Activated gamma-delta T cell treated with Interleukin-2 at 50 U/mL for 16 hours (primary cell): ENCODE measurements around the gene COX8C.

ENCODE experiments used
- DNase-seq: peaks from one replicate; pipeline ENCODE4 v3.0.0-alpha.2; 2020

Gene COX8C, protein sequence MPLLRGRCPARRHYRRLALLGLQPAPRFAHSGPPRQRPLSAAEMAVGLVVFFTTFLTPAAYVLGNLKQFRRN

DNA sequence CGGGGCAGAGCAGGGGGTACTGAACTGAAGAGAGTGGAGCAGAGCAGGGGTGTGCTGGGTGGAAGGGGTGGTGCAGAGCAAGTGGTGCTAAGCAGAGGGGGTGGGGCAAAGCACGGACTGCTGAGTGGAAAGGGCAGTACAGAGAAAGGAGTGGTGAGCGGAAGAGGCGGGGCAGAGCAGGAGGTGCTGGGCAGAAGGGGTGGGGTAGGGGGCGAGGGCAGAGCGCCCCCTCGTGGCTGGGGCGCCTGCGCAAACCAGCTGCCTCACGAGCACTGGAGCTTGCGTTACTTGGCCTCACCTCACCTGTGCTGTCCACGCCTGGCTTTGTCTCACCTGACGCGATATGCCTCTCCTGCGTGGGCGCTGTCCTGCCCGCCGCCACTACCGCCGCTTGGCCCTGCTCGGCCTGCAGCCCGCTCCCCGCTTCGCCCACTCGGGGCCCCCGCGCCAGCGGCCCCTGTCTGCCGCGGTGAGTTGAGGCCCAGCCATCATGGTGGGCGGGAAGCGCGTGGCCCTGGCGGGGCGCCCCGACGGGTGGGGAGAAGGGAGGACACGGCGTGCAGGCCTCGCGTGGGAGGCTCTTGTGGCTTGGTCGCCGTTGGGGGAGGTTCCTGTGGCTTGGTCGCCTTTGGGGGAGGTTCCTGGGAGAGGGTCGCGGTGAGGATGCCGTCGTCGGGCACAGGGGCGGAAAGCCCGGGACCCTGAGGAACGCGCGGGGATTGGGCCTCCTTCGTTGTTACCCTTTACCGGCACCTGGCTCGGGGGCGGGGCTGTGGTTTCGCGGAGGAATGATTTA lies at the start of gene COX8C:
Gene COX8C, plus strand, starts transcription at position 257 of the 796 bp plus-strand sequence. Its CDS starts 87 bp downstream, at position 344.
- no peak for DNase-seq

DNA sequence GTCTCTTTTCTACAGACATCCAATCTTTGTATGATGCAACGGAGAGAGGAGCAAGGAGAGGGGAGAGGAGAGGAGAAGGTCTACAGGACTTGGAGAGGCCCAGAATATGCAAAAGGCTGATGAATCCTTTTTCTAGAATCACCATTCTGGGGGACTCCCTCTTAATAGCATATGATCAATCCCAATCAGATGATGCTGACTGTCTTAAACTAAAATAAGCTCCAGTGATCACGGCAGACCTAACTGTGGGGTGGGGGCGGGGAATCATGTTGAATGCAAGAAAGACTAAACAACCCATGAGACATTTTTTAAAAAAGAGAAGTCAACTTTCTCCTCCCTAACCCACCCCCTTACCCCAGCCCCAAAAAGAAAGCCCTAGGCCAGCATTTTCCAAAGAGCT lies 47.6 kb upstream of the COX8C start:
- DNase-seq = no peak

DNA sequence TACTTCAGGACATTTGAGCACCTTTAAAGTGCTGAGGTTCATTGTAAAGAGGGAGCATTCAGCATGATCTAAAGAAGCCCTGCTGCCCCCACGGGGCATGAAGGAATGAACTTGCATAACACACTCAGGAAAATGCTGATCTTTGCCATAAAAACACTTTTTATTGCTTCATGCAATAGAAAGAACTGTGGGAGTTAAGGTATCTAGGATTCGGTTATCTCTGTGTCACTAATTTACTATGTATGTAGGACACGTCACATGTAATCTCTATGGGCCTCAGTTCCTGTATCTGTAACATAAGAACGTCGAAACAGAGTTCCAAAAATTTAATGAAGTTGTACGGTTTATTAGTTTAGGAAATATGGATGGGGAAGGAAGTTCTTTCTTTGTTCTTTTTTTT lies 47.1 kb upstream of the COX8C start:
- DNase-seq = no peak

DNA sequence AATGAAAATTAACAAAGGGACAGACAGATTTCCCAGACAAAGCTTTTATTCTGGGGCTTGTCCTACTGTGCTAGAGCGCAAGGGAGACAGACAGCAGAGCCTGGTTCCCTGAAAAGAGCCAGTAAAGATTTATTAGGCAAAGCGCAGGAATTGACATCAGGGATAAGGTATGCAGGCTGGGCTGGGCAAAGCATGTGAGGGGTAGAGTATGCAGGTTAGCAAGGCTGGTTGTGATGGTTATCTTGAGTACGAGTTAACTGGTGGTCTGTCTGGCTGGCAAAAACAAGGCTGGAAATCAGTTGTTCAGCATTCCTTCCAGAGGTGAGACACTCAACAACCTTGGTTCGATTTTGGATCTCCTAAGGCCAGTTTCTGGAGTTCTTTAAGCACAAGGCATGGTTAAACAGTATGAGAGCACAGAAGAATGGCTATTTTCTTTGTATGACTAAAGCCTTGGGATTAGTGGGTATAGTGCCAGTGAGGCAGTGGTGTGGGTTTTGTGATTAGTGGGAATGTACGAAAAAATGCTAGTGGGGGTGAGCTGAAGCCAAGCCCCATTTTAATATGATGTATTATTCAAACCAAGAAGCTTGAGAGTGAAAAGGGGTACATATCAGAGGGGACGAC lies 45.0 kb upstream of the COX8C start:
- no peak for DNase-seq

DNA sequence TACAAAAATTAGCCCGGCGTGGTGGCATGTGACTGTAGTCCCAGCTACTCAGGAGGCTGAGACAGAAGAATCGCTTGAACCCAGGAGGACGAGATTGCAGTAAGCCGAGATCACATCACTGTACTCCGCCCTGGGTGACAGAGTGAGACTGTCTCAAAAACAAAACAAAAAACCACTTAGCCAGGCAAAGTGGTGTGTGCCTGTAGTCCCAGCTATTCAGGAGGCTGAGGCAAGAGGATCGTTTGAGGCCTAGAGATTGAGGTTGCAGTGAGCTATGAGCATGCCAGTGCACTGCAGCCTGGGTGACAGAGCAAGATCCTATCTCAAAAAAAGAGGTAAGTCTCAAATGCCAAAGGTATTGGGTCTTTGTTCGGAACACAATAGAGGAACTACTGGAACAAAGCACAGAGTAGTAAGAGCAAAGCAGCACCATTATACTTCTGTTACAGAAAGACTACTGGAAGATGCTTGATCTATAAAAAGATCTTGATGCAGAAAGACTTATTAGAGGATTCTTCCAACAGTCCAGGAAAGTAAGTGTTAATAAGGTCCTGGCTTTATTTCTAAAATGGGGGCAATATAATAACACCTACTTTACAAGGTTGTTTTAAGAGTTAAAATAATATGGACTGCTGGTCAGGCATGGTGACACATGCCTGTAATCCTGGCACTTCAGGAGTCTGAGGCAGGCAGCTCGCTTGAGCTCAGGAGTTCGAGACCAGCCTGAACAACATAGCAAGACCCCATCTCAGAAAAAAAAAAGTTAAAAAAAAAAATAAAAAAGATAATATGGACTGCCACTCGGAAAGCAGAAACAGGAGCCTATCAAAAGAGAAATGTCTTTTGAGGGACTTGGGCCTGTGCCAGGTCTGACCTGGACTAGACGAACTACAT lies 44.0 kb upstream of the COX8C start:
- DNase-seq = no peak

DNA sequence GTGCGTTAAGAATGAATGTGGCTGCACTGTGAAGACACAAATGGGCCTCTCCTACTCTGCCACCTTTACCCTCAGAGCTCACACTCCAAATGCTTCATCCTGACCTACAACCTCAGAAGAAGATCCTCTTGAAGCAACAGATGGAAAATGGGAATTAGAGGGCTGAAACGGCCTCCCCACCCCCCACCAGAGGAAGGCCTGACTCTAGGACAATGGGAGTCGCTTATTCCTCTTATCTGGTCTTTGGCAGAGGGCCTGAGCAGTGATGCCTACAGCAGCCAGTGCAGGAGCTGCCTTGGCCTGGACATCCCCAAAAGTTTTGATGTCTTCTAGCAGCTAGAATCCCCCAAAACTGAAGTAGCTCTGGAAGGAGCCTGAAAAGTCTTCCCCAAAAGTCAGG lies 43.3 kb upstream of the COX8C start:
- DNase-seq = no peak

DNA sequence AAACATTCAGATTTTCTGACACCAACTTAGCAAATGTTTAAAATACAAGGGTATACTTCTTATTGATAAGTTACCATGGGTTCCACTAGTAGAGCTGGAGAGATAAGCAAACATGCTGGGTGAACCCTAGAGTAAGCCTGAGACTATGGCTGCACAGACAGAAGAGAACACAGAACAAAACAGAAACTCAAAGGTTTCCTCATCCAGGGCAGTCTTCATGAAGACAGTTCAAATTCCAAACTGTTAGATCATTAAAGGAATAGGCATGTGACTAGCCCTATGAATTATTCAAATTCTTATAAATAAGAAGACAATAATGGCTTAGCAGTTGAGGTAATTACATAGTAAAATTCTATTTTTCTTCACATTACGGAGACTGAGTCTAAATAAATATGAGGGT lies 42.2 kb upstream of the COX8C start:
- no peak for DNase-seq

DNA sequence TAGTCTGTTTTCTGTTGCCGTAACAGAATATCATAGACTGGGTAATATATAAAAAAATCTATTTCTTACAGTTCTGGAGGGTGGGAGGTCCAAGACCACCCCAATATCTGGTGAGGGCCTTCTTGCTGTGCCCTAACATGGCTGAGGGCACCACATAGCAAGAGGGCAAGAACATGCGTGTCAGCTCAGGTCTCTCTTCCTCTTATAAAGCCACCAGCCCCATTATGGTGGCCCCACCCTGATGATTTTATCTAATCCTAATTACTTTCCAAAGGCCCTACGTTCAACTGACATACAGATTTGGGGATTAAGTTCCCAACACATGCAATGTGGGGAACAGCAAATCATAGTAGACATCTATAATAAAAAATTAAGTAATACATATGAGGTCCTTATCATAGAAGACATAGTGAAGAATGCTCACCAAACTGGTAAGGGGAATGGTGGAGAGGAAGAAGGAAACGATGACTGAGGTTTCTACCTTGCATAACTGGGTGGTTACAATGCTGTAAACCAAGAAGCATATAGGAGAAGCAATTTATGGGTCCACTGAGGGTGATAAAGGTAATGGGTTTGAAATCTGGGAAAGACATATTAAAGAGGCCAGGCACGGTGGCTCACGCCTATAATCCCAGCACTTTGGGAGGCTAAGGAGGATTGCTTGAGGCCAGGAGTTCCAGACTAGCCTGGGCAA lies 41.1 kb upstream of the COX8C start:
- DNase-seq = no peak

DNA sequence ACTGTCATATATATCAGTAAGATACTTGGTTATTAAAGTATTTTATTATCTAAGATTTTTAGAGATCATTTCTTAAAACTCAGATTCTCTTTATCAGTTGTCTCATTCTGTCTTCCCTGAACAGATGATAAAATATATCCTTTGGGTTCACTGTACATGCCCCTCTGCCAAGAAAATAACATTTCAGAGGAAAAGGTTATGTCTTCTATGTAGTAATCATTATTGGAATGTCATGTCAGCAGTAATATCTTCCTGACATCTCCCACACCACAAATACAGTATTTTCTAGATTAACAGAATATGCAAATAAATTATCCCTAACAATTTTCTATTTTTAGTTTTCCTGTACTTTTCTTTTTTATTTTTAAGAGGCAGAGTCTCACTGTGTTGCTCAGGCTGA lies 40.2 kb upstream of the COX8C start:
- DNase-seq = no peak

DNA sequence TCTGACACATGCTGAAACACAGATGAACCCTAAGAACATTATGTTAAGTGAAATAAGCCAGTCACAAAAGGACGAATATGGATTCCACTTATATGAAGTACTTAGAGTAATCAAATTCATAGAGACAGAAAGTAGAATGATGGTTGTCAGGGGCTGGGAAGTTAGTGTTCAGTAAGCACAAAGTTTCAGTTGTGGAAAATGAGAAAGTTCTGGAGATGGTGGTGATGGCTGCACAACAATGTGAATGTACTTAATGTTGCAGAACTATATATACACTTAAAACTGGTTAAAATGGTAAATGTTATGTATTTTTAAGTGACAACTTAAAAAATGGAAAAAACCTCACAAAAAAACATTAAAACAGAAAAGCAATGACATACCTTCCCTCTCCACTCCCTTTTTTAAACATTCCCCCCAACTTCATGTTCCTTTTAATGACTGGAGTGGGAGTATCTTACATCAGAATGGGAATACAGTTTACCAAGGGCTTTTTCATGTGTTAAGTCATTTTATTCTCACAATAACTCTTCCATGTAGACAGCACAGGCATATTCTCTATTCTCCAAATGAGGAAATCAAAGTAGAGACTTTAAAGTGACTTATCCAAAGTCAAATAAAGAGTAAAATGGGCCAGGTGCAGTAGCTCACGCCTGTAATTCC lies 38.2 kb upstream of the COX8C start:
- no peak for DNase-seq

DNA sequence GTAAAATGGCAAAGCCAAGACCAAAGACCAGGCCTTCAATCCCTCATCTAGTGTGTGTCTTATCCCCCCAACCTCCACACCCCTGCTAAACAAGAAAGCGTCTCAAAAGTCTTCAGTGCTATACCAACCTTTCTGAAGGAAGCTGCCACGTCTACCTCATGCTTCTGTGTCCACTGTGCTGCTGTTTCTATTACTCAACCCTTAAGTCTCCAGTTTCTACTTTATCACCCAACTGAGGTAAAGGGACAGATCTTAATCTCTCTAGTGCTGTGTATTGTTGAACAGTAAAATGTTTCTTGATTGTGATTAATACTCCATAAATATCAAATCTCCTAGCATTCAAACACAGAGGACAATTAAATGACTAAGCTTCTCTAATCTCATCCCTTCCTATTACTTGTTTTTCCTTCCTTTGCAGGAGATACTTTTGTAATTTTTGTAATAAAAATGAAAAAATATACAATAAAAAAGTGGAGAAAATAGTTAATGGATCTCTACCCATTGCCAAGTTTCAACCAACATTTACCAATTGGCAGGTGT lies 37.5 kb upstream of the COX8C start:
- no peak for DNase-seq

DNA sequence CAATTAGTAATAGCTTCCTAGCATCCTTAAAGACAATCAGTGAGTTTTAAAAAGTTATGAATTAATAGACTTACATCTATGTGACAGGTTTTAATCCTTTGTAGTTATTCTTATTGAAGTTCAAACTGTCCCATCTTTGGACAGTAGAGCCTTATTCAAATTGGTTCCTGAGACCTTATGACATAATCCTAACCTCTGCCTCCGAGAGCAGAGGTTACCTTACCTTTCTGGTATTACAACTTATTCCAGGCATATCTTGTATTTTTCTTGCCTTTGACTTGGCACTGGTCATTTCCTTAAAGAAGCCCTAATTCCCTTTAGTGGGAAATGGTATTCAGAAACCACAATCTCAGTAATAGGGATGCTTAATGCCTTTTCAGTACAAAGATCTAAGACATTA lies 35.9 kb upstream of the COX8C start:
- DNase-seq = no peak

DNA sequence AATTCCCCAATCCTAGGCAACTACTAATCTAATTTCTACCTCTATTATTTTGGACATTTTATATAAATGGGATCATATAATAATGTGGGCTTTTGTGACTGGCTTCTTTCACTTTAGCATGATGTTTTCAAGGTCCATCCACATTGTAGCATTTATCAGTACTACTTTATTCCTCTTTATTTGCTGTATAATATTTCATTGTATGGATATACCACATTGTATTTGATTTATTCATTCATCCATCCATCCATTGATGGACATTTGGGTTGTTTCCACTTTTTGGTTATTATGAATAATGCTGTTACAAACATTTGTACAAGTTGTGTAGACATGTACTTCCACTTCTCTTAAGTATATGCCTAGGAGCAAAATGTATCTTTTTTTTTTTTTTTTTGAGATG lies 31.4 kb upstream of the COX8C start:
- DNase-seq = no peak

DNA sequence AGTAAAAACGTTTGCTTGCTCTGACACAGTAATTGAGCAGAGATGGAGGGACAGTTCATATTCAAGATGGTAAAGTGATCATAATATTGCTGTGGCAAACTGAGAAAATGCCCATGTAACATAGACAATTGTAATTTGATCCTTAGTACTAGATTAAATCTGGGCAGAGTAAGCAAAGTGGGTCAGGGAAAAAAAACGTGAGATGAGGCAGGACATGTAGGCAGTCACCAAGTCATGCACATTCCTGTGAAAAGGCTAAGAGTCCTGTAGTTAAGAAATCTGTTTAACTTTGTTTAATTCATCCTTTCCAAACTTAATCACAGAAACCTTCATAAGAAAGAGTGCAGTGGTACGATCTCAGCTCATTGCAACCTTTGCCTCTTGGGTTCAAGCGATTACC lies 30.3 kb upstream of the COX8C start:
- no peak for DNase-seq

DNA sequence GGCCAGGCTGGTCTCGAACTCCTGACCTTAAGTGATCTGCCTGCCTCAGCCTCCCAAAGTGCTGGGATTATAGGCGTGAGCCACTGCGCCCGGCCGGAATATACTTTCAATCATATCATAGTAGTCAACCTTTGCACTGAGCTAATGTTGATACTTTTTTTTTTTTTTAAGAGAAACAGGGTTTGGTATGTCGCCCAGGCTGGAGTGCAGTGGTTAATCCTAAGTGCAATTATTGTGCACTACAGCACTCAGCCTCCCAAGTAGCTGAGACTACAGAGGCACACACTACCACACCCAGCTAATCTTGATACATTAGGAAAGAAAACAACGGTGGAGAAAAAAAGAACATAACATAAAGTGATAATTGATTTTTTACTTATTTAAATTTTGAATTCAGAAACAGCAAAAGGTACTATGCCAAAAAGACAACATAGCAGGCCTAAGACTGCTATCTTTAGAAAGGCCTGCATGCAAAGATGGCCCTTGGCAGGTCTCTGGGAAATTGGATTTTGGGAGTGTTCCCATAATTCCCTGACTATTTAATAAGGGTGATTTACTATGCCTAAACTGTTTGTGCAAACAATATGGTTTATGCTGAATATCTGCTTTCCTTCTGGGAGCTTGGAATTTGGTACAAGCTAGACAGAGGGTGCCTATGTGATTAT lies 29.6 kb upstream of the COX8C start:
- no peak for DNase-seq

DNA sequence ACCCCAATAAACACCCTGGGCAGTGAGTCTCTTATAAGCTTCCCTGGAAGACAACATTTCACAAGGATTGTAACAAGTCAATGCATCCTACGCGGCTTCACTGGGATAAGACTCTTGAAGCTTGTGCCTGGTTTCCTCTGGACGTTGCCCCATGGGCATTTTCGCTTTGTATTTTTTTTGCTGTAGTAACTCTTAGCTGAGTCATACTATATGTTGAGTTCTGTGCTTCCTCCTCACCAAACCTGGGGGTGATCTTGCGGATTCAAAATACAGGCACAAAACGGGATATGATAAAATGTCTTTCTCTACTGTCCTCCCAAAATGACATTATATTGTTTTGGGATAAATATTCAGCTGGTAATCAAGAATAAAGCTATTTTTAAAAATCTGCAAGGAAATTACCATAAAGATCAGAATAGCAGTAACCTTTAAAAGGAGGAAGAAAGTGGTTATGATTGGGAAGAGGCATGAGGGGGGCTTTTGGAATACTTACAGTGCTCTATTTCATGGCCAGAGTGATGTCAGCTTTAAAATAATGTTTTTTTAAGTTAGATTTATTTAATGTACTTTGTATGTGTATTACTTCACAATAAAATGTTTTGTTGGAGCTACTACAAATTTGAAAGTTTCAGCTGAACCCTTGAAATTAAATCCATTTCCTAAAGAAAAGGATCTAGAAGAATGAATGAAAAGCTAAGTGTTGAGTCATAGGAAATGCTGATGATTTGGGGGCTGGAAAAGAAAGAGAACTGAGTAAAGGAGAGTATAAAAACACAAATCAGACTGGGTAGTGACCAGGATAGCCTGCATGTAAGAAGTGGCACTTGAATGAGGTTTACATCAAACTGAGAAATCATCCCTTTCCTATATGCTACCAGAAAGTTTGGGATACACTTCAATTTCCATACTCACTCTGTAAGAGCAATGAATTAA lies 28.8 kb upstream of the COX8C start:
- no peak for DNase-seq

DNA sequence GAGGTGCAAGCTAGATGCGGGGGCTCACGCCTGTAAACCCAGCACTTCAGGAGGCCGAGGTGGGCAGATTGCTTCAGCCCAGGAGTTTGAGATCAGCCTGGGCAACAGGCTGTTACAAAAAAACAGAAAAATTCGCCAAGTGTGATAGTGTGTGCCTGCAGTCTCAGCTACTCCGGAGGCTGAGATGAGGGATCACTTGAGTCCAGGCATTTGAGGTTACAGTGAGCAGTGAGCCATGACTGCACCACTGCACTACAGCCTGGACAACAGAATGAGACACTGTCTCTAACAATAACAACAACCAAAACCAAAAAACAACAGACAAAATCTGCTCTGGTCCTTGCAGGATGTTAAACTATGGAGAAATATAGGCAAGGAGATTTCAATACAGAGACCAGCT lies 28.1 kb upstream of the COX8C start:
- DNase-seq = no peak

DNA sequence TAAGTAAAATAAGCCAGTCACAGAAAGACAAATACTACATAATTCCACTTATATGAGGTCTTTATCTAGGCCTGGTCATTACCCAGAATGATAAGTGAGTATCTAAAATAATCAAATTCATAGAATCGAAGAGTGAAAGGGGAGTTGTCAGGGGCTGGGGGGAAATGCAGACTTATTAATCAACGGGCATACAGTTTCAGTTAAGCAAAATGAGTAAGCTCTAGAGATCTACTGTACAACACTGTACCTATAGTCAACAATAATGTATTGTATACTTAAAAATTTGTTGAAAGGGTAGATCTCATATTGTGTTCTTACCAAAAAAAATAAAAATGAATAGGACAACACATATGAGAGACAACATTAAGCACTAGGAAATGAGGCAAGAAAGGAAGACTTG lies 27.5 kb upstream of the COX8C start:
- DNase-seq = no peak

DNA sequence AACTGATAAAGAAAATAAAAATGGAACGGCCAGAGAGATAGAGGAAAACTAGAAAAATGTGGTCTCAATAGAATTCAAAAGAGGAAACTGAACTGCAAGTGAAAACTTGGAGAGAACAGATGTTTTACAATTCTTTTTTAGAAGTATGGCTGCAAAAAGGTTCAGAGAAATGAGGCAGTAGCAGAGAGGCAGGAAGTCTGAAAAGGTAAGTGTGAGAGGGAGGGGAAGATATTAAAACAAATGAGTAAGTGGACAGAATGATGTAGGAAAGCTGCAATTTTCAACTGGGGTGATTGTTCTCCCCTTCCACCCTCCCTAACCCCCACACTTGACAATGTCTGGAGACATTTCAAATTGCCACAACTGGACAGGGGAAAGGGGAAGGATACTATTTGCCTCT lies 27.0 kb upstream of the COX8C start:
- DNase-seq = no peak

DNA sequence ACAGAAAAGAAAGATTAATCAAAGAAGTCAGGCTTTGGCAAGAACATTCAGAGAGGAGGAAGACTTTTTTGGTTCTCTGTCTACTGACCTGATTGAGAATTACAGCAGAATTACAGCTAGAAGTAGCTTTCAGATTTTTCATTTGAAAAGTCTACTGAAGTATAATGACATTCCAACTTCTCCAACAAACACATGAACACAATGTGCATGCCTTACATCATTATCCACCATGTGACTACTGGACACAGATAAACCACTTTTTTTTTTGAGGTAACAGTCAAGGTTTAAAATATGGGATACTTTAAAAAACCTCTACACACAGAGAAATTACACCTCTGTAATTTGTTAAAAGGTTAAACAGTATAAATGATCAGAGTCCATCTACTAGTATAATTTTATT lies 26.5 kb upstream of the COX8C start:
- DNase-seq = no peak
